HepG2 (cell line): ENCODE measurements around the gene AJUBA. TPM values are rescaled to one million over a fixed set of nuclear protein-coding genes. Genes with fewer than 3 reads are reported as not detected.

ENCODE experiments used
- CTCF ChIP-seq: sonication (generic); formaldehyde crosslinking; IDR thresholded peaks from 2 replicates; pipeline ENCODE4 v1.5.0; 2020; ENCODE audit warnings: mild to moderate bottlenecking, missing genetic modification reagents, moderate library complexity
- DZIP1 ChIP-seq: sonication (generic); formaldehyde crosslinking; IDR thresholded peaks from 2 replicates; pipeline ENCODE4 v1.5.0; 2020; ENCODE audit warnings: mild to moderate bottlenecking, missing genetic modification reagents
- FOXA1 ChIP-seq, 2 experiments: fragments of 450-650 bp in 1 of 2; sonication (generic) in 1 of 2; formaldehyde crosslinking in 1 of 2; IDR thresholded peaks; 2 replicates each; pipeline versions ENCODE4 v1.4.0 to v1.6.1; 2016 to 2020; ENCODE audit warnings: missing genetic modification reagents in 1 of 2
- GPBP1L1 ChIP-seq: sonication (generic); formaldehyde crosslinking; IDR thresholded peaks from 2 replicates; pipeline ENCODE4 v1.5.0; 2020; ENCODE audit warnings: mild to moderate bottlenecking, missing genetic modification reagents
- SMARCC2 ChIP-seq: fragments of 450-650 bp; IDR thresholded peaks from 2 replicates; pipeline ENCODE4 v1.6.1; 2017; ENCODE audit warnings: antibody characterized with exemption, mild to moderate bottlenecking
- SOX5 ChIP-seq: IDR thresholded peaks from 2 replicates; pipeline ENCODE4 v1.6.1; 2016; ENCODE audit warnings: borderline replicate concordance
- SRSF4 ChIP-seq: fragments of 200-400 bp; formaldehyde crosslinking; IDR thresholded peaks from one replicate; pipeline ENCODE4 v1.6.1; 2018; ENCODE audit warnings: mild to moderate bottlenecking, low read depth, low read length, moderate library complexity; ENCODE audit not compliant: poor library complexity, severe bottlenecking
- TBP ChIP-seq: sonication (generic); formaldehyde crosslinking; IDR thresholded peaks from 2 replicates; pipeline ENCODE4 v1.5.0; 2020; ENCODE audit warnings: missing genetic modification reagents
- ZNF687 ChIP-seq: sonication (generic); formaldehyde crosslinking; IDR thresholded peaks from 2 replicates; pipeline ENCODE4 v1.5.1; 2020; ENCODE audit warnings: mild to moderate bottlenecking, missing genetic modification reagents, moderate library complexity
- ZNF816 ChIP-seq: sonication (generic); formaldehyde crosslinking; IDR thresholded peaks from 2 replicates; pipeline ENCODE4 v1.8.0; 2022; ENCODE audit warnings: missing genetic modification reagents, mild to moderate bottlenecking, borderline replicate concordance
- ZNF879 ChIP-seq: sonication (generic); formaldehyde crosslinking; IDR thresholded peaks from 2 replicates; pipeline ENCODE4 v1.8.1; 2023; ENCODE audit warnings: missing genetic modification reagents
- ZNF883 ChIP-seq: sonication (generic); formaldehyde crosslinking; IDR thresholded peaks from 2 replicates; pipeline ENCODE4 v1.5.1; 2020; ENCODE audit warnings: mild to moderate bottlenecking, missing genetic modification reagents; ENCODE audit errors: not compliant biosample characterization
- polyA plus RNA-seq, 8 experiments: library from polyadenylated mRNA; depleted of rRNA in 3 of 8; stranded (reverse) in 7 of 8; unstranded in 1 of 8; fragments of >200 nt; fragmentation: Illumina TruSeq in 4 of 8; extraction: Trizol in 4 of 8; gene quantifications; 2 replicates each; pipeline versions ENCODE4 v1.2.1 to v1.2.3, GENCODE V29; 2011 to 2016; ENCODE audit warnings: low read depth in 4 of 8, missing spikeins in 1 of 8, mixed read lengths in 1 of 8; ENCODE audit not compliant: insufficient read depth in 1 of 8
- total RNA-seq, 5 experiments: library from RNA; depleted of rRNA; stranded (reverse); fragments of >200 nt; fragmentation: Illumina TruSeq; extraction: Trizol; gene quantifications; 2 replicates each; pipeline ENCODE4 v1.2.3, GENCODE V29; 2016; ENCODE audit warnings: low read depth in 1 of 5
- TF ChIP-seq, protein P1 (sequence below): sonication (generic); formaldehyde crosslinking; IDR thresholded peaks from 2 replicates; pipeline ENCODE4 v1.4.0; 2020; ENCODE audit warnings: missing genetic modification reagents, mild to moderate bottlenecking, borderline replicate concordance
- TF ChIP-seq, protein P2 (sequence below): sonication (generic); formaldehyde crosslinking; IDR thresholded peaks from 2 replicates; pipeline ENCODE4 v1.8.1; 2023; ENCODE audit warnings: mild to moderate bottlenecking, missing genetic modification reagents

The AJUBA gene
- total and polyA plus RNA-seq, 2 of the 13 experiments (the other 11 are each of a cell fraction or from before 2014, with no cell fraction given) = 157 to 241 TPM

GRCh38 chr14:22982477-22983245 is at the start of gene AJUBA (continued):
- TF ChIP-seq DZIP1 (no peak), SRSF4 (no peak), ZNF883 (CRISPR knock-in tag) (peak; percentile 98), FOXA1 (IDR thresholded peaks at IDR 0.05) (peak; percentile 6; the same call in 1 of the 2 replicates), FOXA1 (CRISPR knock-in tag; IDR thresholded peaks at IDR 0.05) (peak; percentile 66), SMARCC2 (peak; percentile 59; the same call in 1 of the 2 replicates), ZNF687 (peak; percentile 99), ZNF879 (CRISPR knock-in tag) (no peak), ZNF816 (CRISPR knock-in tag) (no peak), CTCF (CRISPR knock-in tag) (no peak), SOX5 (CRISPR knock-in tag) (peak; percentile 75), TBP (CRISPR knock-in tag) (no peak), GPBP1L1 (CRISPR knock-in tag) (no peak)
- TF ChIP-seq, protein P1, sequence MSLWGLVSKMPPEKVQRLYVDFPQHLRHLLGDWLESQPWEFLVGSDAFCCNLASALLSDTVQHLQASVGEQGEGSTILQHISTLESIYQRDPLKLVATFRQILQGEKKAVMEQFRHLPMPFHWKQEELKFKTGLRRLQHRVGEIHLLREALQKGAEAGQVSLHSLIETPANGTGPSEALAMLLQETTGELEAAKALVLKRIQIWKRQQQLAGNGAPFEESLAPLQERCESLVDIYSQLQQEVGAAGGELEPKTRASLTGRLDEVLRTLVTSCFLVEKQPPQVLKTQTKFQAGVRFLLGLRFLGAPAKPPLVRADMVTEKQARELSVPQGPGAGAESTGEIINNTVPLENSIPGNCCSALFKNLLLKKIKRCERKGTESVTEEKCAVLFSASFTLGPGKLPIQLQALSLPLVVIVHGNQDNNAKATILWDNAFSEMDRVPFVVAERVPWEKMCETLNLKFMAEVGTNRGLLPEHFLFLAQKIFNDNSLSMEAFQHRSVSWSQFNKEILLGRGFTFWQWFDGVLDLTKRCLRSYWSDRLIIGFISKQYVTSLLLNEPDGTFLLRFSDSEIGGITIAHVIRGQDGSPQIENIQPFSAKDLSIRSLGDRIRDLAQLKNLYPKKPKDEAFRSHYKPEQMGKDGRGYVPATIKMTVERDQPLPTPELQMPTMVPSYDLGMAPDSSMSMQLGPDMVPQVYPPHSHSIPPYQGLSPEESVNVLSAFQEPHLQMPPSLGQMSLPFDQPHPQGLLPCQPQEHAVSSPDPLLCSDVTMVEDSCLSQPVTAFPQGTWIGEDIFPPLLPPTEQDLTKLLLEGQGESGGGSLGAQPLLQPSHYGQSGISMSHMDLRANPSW (CRISPR knock-in tag) = peak; percentile 77
- TF ChIP-seq, protein P2, sequence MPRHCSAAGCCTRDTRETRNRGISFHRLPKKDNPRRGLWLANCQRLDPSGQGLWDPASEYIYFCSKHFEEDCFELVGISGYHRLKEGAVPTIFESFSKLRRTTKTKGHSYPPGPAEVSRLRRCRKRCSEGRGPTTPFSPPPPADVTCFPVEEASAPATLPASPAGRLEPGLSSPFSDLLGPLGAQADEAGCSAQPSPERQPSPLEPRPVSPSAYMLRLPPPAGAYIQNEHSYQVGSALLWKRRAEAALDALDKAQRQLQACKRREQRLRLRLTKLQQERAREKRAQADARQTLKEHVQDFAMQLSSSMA (CRISPR knock-in tag) = no peak
